Measurements from ENCODE around the gene APBA2.

DNA sequence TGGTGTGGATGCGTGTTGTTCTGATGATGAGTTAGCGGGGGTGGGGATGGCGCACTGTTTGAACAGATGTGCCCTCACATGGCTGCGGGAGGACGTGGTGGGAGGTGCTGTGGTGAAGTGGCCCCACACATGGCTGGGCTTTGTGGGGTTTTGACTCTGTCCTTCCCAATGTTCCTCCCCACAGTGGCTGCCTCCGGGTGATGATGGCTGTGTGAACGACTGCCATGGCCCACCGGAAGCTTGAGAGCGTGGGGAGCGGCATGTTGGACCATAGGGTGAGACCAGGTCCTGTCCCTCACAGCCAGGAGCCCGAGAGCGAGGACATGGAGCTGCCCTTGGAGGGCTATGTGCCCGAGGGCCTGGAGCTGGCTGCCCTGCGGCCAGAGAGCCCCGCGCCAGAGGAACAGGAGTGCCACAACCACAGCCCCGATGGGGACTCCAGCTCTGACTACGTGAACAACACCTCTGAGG lies 167.9 kb downstream of the APBA2 start:
- TF ChIP-seq POLR2A (IDR thresholded peaks at IDR 0.05) = no peak
- TF ChIP-seq, protein P1, sequence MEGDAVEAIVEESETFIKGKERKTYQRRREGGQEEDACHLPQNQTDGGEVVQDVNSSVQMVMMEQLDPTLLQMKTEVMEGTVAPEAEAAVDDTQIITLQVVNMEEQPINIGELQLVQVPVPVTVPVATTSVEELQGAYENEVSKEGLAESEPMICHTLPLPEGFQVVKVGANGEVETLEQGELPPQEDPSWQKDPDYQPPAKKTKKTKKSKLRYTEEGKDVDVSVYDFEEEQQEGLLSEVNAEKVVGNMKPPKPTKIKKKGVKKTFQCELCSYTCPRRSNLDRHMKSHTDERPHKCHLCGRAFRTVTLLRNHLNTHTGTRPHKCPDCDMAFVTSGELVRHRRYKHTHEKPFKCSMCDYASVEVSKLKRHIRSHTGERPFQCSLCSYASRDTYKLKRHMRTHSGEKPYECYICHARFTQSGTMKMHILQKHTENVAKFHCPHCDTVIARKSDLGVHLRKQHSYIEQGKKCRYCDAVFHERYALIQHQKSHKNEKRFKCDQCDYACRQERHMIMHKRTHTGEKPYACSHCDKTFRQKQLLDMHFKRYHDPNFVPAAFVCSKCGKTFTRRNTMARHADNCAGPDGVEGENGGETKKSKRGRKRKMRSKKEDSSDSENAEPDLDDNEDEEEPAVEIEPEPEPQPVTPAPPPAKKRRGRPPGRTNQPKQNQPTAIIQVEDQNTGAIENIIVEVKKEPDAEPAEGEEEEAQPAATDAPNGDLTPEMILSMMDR (IDR thresholded peaks at IDR 0.05) = no peak
